HFF-Myc (cell line): ENCODE results near the gene MYB.
A peak's percentile ranks its signal among the peaks of the same experiment; 100 is the strongest.
"Not testable (repeated sequence)": the region's sequence is repeated elsewhere in the genome, so short reads cannot be mapped to it uniquely, and the experiment has no call there.

Source experiments
- DNase-seq: peaks from one replicate; pipeline ENCODE4 v3.0.0-alpha.2; 2011; ENCODE audit warnings: low read depth; ENCODE audit errors: extremely low read depth
- H3K4me3 ChIP-seq: replicated peaks from 2 replicates; pipeline ENCODE4 v1.5.1; 2011; ENCODE audit warnings: low read depth, mild to moderate bottlenecking, control low read depth, low read length
- TF ChIP-seq, protein P1 (sequence below): IDR thresholded peaks from 2 replicates; pipeline ENCODE4 v1.5.1; 2012; ENCODE audit warnings: mild to moderate bottlenecking, low read depth, low read length, control low read depth; ENCODE audit errors: missing control alignments

The MYB gene

GRCh38 chr6:135158397-135158796 is 22.7 kb upstream of the MYB start:
- TF ChIP-seq, protein P1, sequence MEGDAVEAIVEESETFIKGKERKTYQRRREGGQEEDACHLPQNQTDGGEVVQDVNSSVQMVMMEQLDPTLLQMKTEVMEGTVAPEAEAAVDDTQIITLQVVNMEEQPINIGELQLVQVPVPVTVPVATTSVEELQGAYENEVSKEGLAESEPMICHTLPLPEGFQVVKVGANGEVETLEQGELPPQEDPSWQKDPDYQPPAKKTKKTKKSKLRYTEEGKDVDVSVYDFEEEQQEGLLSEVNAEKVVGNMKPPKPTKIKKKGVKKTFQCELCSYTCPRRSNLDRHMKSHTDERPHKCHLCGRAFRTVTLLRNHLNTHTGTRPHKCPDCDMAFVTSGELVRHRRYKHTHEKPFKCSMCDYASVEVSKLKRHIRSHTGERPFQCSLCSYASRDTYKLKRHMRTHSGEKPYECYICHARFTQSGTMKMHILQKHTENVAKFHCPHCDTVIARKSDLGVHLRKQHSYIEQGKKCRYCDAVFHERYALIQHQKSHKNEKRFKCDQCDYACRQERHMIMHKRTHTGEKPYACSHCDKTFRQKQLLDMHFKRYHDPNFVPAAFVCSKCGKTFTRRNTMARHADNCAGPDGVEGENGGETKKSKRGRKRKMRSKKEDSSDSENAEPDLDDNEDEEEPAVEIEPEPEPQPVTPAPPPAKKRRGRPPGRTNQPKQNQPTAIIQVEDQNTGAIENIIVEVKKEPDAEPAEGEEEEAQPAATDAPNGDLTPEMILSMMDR, result no peak
- no peak for DNase-seq
- no peak overlapping the region for H3K4me3 ChIP-seq

DNA sequence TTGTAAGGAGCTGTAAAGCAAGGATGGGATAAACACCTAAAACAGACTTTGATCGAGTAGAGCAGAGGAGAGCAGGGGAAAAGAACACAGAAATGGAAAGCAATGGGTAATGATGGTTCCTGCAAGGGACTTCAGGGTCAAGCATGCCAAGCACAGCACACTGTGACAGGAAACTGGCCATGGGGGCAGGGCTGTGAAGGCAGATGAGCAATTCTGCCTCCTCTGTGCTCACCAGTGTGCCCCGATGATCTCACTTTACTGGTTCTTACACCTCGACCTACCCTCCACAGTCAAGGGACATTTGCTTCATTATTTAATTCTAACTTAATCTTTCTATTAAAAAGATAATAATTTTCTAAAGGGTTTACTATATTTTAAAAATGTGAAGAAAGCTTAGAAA is 21.6 kb upstream of the MYB start:
- TF ChIP-seq, protein P1, result no peak
- H3K4me3 ChIP-seq, result no peak overlapping the region
- no peak for DNase-seq

- no peak for DNase-seq
- no peak overlapping the region for H3K4me3 ChIP-seq
- TF ChIP-seq, protein P1, result no peak
These were observed 19.4 kb upstream of the MYB start for GRCh38 chr6:135161411-135162395.

GRCh38 chr6:135162678-135163439 is 18.2 kb upstream of the MYB start:
- TF ChIP-seq, protein P1, result peak; percentile 81
- no peak for DNase-seq

DNA sequence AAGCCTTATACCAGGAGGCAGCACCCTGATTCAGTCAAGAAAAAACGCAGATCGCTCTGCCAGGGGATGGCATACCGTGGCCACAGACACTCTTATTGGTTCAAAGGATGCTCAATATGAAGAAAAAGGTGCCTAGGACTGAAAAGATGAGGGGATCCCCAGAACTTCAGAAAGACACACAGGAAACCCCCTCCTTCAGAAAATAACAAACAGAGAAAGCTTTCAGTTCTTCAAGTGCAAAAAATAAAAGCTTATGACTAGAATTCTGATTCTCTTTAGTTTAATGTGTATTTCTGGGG is 17.7 kb upstream of the MYB start:
- no peak overlapping the region for H3K4me3 ChIP-seq
- no peak for DNase-seq
- TF ChIP-seq, protein P1, result no peak

More at GRCh38 chr6:135162678-135163439, 18.2 kb upstream of the MYB start:
- H3K4me3 ChIP-seq, result no peak overlapping the region

- not testable (repeated sequence) for DNase-seq, H3K4me3 ChIP-seq
These were observed 16.7 kb upstream of the MYB start for GRCh38 chr6:135164387-135164786.

- no peak overlapping the region for H3K4me3 ChIP-seq
- no peak for DNase-seq
- TF ChIP-seq, protein P1, result no peak
These were observed 16.1 kb upstream of the MYB start for GRCh38 chr6:135165031-135165430.
